Stomach smooth muscle (tissue), 2 donors: ENCODE data around the gene SAMD14.
A peak's percentile ranks its signal among the peaks of the same experiment; 100 is the strongest.

Experiments used
- H3K27ac ChIP-seq: one replicate; pipeline ENCODE4 v1.7.0; 2013; ENCODE audit warnings: mild to moderate bottlenecking, low read length, inconsistent platforms
- H3K27me3 ChIP-seq, 2 donors: one replicate each; pipeline ENCODE4 v1.7.0; 2013; ENCODE audit warnings: low read length in 2 of 2; ENCODE audit not compliant: insufficient read depth in 2 of 2, control insufficient read depth in 1 of 2
- H3K36me3 ChIP-seq, 2 donors: one replicate each; pipeline ENCODE4 v1.7.0; 2013; ENCODE audit warnings: low read length in 2 of 2; ENCODE audit not compliant: control insufficient read depth in 2 of 2, insufficient read depth in 2 of 2
- H3K4me1 ChIP-seq: one replicate; pipeline ENCODE4 v1.7.0; 2013; ENCODE audit warnings: low read length; ENCODE audit not compliant: control insufficient read depth, insufficient read depth
- H3K4me3 ChIP-seq, 2 donors: one replicate each; pipeline ENCODE4 v1.7.0; 2013; ENCODE audit warnings: low read length in 2 of 2
- H3K9ac ChIP-seq, 2 donors: one replicate each; pipeline ENCODE4 v1.7.0; 2013; ENCODE audit warnings: low read length in 2 of 2, mild to moderate bottlenecking in 1 of 2
- H3K9me3 ChIP-seq, 2 donors: one replicate each; pipeline ENCODE4 v1.7.0; 2013; ENCODE audit warnings: low read length in 2 of 2; ENCODE audit not compliant: control insufficient read depth in 2 of 2
- donor health status: healthy.
- donor health status: Pancreatic carcinoma.

The SAMD14 gene

GRCh38 chr17:50080096-50080480, 49.9 kb downstream of the SAMD14 start:
- H3K4me3 ChIP-seq = no peak overlapping the region
- no peak overlapping the region for H3K9ac ChIP-seq
- H3K27me3 ChIP-seq = no peaks in the 10 kb centered on the region
- peaks cover 60 to 62% of the 10 kb centered on the region in 2 donors for H3K36me3 ChIP-seq
- no peaks in the 10 kb centered on the region for H3K9me3 ChIP-seq
- H3K4me1 ChIP-seq = peaks cover 11% of the 10 kb centered on the region
- H3K27ac ChIP-seq = no peak overlapping the region

- Histone ChIP-seq H3K9ac (no peak overlapping the region), H3K27ac (peak overlapping the region; percentile 58)
Observed at GRCh38 chr17:50079334-50080095, 50.4 kb downstream of the SAMD14 start.

DNA sequence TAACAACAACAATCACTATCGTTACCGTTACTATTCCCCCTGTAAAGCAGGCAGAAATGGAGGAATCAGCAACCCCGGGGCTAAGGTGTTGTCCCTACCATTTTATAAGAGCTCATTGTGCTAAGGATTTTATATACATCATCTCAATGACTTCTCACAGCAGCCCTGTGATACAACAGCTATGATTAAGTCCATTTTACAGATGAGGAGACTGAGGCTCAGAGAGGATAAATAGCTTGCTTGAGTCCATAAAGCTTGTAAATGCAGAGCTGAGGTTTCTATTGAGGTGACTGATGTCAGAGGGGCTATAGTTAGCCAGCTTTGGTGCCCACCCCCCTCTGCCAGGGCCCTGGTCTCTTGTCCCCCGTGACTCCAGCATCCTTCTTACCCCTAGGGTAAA, 51.5 kb downstream of the SAMD14 start:
- Histone ChIP-seq H3K27ac (no peak overlapping the region), H3K36me3 (peaks cover 74 to 75% of the 10 kb centered on the region in 2 donors), H3K9ac (no peak overlapping the region), H3K4me1 (peaks cover 13% of the 10 kb centered on the region), H3K4me3 (no peak overlapping the region), H3K27me3 (no peaks in the 10 kb centered on the region), H3K9me3 (no peaks in the 10 kb centered on the region)

More at GRCh38 chr17:50079334-50080095, 50.4 kb downstream of the SAMD14 start:
- Histone ChIP-seq H3K27me3 (no peaks in the 10 kb centered on the region), H3K36me3 (peaks cover 65 to 66% of the 10 kb centered on the region in 2 donors), H3K4me1 (peaks cover 13% of the 10 kb centered on the region), H3K9me3 (no peaks in the 10 kb centered on the region), H3K4me3 (no peak overlapping the region)

- H3K9ac ChIP-seq = no peak overlapping the region
- H3K27ac ChIP-seq = peak overlapping the region; percentile 31
- H3K4me1 ChIP-seq = peaks cover 13% of the 10 kb centered on the region
- H3K27me3 ChIP-seq = no peaks in the 10 kb centered on the region
- no peak overlapping the region for H3K4me3 ChIP-seq
- H3K9me3 ChIP-seq = no peaks in the 10 kb centered on the region
- peaks cover 84% of the 10 kb centered on the region in 2 donors for H3K36me3 ChIP-seq
Observed at GRCh38 chr17:50076591-50077235, 53.2 kb downstream of the SAMD14 start.

DNA sequence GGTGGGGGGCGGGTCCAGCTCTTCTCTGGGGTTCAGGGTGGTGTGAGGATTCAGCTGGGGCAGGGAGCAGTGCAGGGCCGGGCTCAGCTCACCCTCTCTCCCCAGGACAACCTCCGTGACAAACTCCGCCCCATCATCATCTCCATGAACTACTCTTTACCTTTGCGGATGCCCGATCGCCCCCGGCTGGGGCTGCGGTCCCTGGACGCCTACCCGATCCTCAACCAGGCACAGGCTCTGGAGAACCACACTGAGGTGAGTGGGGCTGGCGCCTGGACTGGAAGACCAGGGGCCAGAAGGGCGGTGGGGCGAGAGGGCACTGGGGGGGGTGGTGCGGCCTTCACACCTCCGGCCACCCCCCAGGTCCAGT, 53.8 kb downstream of the SAMD14 start:
- Histone ChIP-seq H3K27ac (peak overlapping the region; percentile 31), H3K36me3 (peaks cover 84 to 86% of the 10 kb centered on the region in 2 donors), H3K9me3 (no peaks in the 10 kb centered on the region), H3K9ac (no peak overlapping the region), H3K4me3 (no peak overlapping the region), H3K4me1 (peaks cover 13% of the 10 kb centered on the region), H3K27me3 (no peaks in the 10 kb centered on the region)

- Histone ChIP-seq H3K9me3 (no peaks in the 10 kb centered on the region), H3K4me1 (peaks cover 13% of the 10 kb centered on the region), H3K36me3 (peaks cover 84 to 85% of the 10 kb centered on the region in 2 donors), H3K4me3 (no peak overlapping the region), H3K9ac (no peak overlapping the region), H3K27me3 (no peaks in the 10 kb centered on the region), H3K27ac (no peak overlapping the region)
Observed at GRCh38 chr17:50075446-50076032, 54.4 kb downstream of the SAMD14 start.

DNA sequence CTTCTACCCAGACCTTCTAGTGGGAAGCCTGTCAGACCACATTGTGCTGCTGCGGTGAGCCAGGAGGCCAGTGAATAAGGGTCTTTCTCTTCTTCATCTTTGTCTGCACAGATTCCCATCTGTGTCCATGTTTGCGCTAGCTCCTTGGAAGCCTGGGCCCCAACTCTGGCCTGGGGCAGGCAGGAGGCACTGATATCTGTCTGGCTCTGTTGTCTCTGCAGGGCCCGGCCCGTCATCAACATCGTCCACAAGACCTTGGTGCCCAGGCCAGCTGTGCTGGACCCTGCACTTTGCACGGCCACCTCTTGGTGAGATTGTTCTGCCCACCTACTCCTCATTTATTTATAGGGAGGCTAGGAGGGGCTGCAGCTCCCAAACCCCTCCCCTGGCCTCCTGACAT, 55.7 kb downstream of the SAMD14 start:
- no peak overlapping the region for H3K4me3 ChIP-seq
- H3K9ac ChIP-seq = no peak overlapping the region
- H3K27ac ChIP-seq = no peak overlapping the region
- no peaks in the 10 kb centered on the region for H3K27me3 ChIP-seq
- peaks cover 5% of the 10 kb centered on the region for H3K4me1 ChIP-seq
- H3K36me3 ChIP-seq = peaks cover 81 to 82% of the 10 kb centered on the region in 2 donors
- H3K9me3 ChIP-seq = no peaks in the 10 kb centered on the region

DNA sequence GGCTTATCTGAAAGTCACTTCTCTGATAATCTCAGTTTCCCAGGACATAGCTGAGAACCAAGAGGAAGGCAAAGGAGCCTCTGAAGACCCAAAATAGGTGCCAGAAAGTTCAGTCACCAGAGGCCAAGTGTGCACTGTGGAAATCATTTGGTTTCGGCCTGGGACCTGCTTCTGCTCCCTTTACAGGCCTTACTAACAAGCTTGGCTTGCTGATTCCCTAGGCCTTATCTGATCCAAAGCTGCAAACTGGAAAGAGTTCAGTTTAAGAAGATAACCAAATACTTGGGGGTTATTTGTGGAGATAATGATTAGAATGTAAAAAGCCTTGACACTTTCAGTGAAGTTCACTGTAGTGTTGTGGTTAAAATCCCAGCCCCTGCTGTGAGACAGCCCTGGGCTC, 57.0 kb downstream of the SAMD14 start:
- no peaks in the 10 kb centered on the region for H3K27me3 ChIP-seq
- H3K9me3 ChIP-seq = no peaks in the 10 kb centered on the region
- no peak overlapping the region for H3K9ac ChIP-seq
- peaks cover 3% of the 10 kb centered on the region for H3K4me1 ChIP-seq
- peaks cover 76% of the 10 kb centered on the region in 2 donors for H3K36me3 ChIP-seq
- H3K27ac ChIP-seq = no peak overlapping the region
- H3K4me3 ChIP-seq = no peak overlapping the region

- H3K4me1 ChIP-seq = peaks cover 3% of the 10 kb centered on the region
- no peaks in the 10 kb centered on the region for H3K9me3 ChIP-seq
- no peak overlapping the region for H3K27ac ChIP-seq
- no peak overlapping the region for H3K4me3 ChIP-seq
- no peaks in the 10 kb centered on the region for H3K27me3 ChIP-seq
- no peak overlapping the region for H3K9ac ChIP-seq
- peaks cover 69 to 73% of the 10 kb centered on the region in 2 donors for H3K36me3 ChIP-seq
Observed at GRCh38 chr17:50072130-50072529, 57.8 kb downstream of the SAMD14 start.

- peaks cover 3% of the 10 kb centered on the region for H3K4me1 ChIP-seq
- no peaks in the 10 kb centered on the region for H3K27me3 ChIP-seq
- no peak overlapping the region for H3K9ac ChIP-seq
- no peak overlapping the region for H3K4me3 ChIP-seq
- peaks cover 65 to 72% of the 10 kb centered on the region in 2 donors for H3K36me3 ChIP-seq
- no peak overlapping the region for H3K27ac ChIP-seq
- no peaks in the 10 kb centered on the region for H3K9me3 ChIP-seq
Observed at GRCh38 chr17:50071692-50072091, 58.3 kb downstream of the SAMD14 start.
